AG08395 (cell line): ENCODE measurements around the gene CATSPER3.

Experiments used
- DNase-seq: peaks from one replicate; pipeline ENCODE4 v3.0.0; 2012; ENCODE audit warnings: mixed read lengths, low spot score

Gene CATSPER3

DNA sequence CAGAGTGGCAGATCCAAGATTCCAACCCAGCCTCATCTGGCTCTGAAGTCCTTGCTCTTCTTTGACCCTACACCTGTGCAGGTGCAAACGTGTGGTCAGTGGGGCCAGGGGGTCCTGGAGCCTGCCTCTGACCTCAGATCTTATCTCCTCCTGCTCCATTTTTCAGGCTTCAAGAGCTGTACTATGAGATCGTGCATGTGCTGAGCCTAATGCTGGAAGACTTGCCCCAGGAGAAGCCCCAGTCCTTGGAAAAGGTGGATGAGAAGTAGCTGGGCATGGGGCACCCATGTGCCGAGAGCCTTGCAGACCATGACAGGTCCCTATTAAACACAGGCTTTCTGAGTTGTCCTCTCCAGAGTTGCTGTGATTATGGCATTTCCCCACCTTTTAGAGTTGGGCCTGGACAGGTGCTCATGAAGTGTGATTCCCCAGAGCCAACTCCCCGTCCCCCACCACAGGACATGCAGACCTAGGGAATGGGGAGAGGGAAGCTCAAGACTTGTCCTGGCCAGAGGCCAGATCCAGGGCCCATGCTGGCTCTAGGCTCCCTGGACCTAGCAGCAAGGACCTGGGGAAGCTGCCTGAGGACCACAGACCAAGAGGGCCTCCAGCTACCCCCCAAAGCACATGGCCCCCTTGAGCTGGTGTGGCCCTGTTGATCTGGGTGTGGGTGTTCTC lies 43.8 kb downstream of the CATSPER3 start:
- no peak for DNase-seq

DNA sequence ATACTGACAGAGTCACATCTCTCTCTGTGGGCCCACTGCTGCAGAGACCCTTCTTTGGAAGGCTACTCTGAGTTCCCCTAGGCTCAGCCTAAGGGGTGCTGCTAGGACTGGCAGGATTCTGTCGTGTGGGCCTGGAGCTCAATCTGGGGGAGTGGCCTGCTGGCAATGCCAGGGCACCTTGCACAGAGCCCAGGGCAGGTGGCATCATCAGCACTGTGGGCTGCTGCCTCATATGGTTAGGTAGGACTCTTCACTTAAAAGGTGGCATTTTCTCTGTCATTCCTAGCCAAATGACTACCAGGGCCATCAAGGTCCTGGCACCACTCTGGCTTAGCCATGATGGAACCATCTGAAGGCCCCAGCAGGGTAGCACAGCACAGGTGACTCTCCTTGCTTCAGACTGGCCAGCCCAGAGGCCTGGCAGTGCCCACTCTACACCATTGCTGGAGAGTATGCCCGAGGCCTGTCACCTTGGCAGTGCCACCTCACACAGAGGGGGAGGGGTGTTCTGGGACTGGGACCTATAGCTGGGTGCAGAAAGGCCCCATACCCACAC lies 44.4 kb downstream of the CATSPER3 start:
- DNase-seq = no peak

DNA sequence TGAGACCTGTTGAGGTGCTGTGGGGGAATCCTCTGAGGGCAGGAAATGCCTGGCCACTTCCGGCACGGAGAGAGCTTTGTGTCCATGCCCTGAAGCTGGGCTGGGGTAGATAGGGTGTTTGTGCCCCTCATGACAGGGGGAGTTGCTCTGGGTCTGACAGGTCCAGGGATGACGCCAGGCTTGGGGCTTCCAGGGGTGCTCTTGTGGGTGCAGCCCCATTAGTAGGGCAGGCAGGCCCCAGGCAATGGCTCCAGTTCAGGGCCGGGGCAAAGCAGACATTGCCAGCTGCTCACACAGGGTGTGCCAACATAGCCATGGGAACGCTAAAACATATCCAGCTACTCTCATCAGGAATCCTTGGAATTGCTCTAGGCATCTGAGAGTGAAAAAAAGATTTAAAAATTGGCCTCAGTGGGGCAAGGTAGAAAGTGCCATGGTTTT lies 45.3 kb downstream of the CATSPER3 start:
- no peak for DNase-seq

DNA sequence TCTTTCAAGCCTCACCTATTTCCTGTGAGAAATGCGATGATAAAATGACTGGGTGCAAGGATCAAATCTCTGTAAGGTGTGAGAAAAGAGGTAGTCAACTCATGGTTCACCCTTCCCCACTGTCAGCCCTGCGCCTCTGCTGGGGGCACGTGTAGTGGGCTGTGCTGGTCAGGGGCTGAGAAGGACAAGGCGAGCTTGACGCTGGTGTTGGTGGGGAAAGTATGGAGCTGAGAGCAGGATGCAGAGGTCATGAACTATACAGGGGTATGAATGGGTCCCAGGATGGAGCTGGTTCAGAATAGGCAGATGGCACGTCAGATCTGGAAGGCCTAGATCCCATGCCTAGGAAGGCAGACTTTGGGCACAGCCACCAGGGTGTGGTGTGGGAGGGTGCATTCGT lies 45.7 kb downstream of the CATSPER3 start:
- DNase-seq = no peak

DNA sequence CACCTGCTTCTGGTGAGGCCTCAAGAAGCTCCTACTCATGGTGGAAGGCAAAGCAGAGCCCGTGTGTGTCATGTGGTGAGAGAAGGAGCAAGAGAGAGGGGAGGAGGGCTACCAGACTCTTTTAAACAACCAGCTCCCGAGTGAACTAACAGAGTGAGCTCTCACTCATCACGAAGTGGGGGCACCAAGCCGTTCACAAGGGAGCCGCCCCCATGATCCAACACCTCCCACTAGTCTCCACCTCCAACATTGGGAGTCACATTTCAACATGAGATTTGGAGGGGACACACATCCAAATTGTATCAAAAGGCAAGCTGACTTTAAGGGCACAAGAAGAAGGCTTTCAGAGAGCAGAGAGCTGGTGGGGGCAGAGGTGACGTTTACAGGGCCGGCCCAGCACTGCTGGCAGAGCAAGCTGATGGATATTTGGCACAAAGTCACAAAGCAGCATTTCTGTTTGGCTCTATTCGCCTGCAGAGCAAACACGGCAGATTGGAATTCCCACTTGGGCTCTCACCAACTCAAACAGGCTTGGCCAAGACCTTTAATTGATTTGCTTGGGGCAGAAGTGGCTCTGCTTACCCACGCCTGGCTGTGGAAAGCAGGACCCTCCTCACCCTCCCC lies 46.4 kb downstream of the CATSPER3 start:
- peak; percentile 25 for DNase-seq

DNA sequence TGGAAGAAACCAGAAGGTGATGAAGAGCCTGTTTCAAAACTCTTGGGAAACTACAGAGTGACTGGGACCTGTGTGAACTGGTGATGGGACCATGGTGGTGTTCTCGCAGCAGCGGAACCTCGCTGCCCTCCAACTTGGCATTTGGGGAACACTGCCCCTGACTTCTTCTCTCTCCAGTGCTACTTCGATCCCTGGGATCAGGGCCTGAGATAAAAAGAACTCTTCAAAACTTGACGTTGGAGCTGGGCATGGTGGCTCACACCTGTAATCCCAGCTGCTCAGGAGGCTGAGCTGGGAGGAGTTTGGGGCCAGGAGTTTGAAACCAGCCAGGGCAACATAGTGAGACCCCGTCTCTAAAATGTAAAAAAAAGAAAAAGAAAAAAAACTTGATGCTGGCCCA lies 48.2 kb downstream of the CATSPER3 start:
- DNase-seq = no peak

DNA sequence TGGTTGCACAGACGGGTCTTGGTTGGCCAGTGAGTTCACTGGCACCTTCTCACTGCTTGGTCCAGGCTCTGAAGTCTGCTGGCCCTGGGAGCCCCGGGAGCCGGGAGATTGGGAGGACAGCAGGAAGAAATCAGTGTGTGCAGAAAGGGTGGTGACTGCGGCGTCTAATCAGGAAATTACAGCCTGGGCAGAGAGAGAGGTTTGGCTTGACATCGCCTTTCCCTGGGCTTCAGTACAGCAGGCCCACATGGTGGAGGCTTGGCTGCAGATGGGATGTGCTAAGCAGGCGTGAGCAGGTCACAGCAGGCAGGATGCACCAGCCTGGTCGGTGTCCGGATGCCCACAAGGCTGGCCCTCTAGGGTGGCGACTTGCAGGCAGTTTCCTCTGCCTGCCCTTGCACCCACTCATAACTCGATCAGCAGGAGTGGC lies 49.2 kb downstream of the CATSPER3 start:
- DNase-seq = no peak

DNA sequence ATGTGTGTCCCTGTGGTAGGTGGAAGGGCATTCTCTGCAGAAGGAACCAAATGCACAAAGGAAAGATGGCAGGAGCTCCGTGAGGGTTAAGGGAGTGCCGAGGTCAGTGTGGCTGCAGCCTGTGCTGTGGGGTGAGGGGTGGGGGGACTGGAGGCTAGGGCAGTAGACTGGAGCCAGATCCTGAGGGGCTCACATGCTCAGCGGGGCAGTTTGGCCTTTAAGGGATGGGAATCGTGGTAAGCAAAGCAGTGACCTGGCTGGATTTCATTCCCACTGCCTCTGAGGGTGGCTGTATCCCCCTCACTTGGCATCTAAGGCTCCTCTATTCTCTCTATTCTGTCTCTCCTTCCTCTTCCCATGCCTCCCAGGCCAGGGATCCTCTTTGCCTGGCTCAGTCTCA lies 50.8 kb downstream of the CATSPER3 start:
- DNase-seq = no peak

DNA sequence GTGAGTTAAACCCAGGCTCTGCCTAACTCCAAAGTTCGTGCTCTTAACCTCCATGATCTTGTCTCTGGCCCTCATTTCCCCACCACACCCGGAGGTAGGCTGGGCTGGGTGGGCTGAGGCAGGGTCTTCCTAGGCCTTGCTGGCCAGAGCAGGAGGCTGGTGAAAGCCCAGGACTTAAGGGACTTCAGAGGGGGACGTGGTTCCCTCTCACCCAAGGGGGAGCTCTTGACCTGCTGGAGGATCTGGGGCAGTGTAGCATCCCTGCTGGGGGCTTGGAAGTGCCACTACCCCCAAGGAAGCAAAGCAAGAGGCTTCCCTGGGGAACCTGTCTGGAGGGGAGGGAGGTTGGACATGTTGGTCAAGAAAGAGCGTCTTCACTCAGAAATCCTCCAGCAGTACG lies 51.6 kb downstream of the CATSPER3 start:
- DNase-seq = no peak

DNA sequence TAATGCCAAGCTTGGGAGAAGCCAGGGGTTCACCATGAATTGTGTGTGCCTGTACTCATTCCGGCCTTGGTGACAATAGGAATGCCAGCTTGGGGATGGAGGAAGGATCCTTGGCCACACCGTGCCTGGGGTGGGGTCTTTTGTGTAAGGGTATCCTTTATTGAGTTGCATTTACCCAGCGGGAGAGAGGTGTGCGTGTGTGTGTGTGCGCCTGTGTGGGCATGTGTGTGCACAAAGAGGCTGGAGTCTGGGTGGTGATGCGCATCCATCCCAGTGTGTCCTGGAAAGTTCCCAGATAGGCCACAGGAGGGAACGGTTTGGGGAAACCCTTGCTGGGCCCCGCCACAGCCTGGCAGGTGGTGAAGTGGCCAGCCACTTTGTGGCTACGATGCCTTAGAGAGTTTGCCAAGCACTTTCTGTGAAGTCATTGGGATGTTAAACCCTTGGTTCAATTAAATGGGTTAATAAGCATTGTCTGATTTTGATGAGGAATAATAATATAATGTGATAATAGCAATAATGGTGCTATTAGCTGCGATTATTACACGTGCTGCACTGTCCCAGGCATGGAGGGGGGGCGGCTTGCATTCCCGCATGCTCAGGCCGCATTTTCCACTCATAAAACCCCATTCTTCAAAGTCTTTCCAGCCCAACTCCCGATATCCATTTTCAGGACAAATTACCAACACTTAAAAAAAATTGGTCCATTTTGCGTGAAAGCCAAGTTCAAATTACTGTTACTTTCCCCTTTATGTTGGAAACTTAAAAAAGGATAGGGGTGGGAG lies 52.6 kb downstream of the CATSPER3 start:
- no peak for DNase-seq

DNA sequence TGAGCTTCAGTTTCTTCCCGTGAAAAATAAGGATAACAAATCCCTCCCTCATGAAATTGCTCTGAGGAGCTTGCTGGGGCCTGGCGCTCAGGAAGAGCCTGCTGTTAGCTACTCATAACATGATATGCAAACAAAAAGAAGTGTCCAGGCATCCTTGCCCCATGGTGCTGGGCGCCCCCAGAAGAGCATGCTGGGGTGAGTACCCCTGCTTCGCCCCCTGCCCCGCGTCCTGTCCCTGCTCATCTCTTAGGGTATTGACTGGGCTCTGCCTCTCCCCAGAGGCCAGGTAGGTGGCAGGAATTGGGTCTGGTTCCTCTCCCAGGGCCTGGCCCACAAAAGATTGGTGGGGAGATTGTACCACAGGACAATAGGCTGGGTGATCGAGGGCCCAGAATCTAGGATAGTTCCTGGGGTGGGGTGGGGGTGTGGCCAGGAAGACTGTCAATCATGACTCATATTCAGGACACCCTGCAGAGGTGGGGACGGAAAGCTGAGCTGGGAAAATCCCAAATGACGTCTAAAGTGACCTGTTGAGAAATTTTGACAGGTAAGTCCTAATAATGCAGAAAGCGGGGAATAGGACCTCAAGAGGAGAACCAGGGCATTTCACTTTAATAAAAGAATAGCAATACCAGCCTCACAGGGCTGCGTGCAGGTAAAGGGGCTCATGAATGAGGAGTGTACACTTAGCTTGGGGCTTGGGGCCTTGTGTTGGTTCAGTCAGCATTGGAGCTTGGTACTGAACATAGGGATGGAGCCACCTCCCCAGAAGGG lies 57.4 kb downstream of the CATSPER3 start:
- no peak for DNase-seq

DNA sequence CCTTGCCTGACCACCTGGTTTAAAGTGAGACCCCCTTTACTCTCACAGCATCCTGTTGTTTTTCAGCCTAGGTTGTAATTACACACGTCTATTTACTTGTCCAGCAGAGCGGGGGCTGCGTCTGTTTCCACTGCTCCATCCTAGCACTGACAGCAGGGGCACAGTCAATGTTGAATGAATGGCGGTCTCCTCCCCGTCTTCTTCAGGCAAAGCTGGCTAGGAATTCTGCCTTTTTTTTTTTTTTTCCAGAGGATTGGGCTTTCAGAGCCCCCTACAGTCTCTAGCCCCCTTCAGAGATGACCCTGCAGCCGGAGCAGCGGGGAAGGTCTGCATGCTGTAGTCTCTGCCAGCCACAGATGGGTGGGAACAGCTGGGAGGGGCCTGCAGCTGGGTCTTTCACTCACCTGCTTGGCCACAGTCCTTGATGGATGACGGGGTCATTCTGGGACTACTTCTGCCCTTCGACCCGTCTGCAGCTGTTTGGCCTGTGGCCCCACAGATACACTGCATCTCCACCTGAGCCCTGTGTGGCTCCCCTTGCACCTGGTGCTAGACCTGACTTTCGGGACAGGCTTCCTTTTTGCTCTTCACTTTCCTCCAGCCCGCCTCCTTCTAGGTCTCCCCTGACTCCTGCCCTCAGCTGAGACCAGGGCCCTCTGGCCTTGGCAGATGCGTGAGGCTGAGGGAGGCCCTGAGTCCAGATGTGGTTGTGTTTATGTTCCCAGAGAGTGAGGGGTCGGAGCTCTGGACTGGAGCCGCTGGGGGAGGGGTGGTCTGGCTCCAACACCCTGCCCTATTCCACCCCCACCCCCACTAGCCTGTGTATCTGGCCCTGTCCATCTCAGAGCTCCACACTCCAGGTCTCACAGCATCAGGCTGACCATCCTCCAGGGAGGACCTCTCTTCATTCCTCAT lies 58.3 kb downstream of the CATSPER3 start:
- no peak for DNase-seq

DNA sequence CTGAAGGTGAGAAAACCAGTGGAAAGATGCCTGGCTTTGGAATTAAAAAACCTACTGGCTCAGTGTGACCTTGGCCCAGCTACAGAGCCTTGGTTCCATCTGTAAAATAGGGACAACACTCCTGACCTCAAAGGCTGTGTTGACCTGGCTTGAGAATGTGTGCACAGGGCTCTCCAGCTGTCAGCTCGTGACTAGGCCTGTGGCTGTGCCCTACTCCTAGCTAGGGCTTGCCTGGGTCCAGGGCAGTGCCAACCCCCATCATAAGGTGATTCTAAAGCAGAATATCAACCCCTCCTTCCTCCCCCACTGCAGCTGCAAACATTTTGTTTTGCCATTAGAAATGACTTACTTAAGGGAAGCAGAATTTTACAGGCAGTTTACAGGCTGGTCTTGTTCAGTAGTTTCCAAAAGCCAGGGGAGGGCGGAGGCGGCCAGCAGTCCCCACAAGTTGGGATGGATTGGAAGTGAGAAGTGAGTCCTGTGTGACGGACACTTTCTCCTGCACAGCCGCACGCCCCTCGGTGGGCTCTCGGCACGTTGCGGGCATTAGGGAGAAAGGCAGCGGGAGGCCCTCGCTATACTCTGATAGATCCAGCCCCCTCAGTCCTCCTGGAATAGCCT lies 59.0 kb downstream of the CATSPER3 start:
- no peak for DNase-seq

DNA sequence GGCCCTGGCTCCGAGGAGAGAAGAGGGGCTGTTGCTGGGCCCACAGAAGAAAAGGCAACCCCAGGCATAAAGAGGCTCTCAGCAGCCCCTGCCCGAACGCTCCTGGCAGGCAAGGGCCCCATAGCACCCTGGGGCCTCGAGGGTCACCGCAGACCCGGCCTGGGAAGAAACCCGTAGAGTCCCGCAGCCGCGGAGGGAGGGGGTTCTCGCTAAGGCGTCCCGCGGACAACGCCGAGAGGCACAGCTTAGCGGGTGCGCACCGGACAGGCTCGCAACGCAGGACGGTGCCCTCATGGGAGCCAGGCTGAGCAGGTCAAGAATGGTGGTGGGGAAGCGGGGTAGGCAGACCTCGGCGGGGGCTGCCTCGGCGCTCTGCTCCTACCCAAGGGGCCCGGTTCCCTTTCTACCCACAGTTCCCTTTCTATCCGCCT lies 59.6 kb downstream of the CATSPER3 start:
- no peak for DNase-seq

DNA sequence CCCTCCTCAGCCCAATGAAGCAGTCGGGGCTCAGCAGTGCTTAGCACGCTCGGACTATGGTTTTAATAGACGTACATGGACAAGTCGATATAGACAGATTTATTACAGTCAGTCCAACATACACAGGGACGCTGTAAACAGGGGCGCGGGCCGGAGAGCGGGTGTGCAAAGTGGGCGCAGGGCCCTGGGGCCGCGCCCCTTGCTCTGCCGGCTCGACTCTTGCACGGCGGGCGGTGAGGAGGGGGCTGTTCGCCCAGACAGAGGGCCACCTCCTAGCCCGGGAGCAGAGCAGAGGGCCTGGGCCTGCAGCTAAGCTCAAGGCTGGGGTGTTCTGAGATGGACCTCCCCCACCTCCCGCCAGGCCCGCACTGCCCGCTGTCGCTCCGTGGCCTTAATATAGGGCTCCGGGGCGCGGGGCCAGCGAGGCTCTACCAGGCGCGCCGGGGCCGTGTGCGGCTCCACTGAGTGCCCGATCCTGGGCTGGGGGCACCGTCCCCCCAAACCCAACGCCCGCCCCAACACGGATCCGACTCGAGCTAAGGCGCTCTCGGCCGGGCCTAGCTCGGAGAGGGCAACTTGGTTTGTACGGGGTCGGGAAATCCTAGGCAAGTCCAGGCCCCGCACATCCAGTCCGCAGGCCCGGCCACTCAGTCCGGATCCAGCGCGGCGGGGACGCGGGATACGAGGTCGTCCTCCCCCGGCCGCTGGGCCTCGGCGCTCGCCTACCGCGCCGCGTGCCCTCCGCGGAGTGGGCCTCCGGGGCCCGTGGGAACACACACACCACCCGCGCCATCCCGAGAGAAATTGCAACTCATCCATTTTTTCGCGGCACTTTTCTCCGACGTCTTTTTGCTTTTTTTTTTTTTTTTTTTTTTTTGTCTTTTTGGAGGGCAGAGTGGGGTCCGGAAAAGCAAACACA lies 60.2 kb downstream of the CATSPER3 start:
- no peak for DNase-seq

DNA sequence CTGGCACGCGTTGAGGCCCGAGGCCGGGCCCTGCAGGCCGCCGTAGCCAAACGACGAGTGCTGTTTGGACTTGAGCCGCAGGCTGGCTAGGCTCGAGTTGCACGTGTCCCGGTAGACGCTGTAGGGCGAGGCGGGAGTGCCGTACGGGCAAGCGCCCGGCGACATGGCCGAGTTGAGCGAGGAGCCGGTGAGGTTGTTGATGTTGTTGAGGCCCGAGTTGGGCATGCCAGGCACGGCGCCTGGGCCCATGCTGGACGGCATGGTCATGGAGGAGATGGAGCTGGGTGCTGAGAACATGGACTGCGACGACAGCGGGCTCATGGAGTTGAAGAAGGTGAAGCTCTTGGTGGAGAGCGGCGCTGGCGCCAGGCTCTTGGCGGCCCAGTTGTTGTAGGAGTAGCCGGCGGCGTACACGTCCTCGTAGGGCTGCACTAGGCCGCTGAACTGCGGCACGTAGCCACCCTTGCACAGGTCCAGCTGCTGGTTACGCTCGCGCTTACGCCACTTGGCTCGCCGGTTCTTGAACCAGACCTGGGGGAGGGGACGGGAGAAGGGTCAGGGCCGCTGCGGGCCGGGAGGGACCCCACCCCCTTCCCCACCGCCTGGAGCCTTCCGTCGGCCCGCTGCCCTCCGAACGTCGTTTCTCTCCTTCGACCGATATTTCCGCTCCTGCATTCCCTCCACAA lies 61.2 kb downstream of the CATSPER3 start:
- no peak for DNase-seq

DNA sequence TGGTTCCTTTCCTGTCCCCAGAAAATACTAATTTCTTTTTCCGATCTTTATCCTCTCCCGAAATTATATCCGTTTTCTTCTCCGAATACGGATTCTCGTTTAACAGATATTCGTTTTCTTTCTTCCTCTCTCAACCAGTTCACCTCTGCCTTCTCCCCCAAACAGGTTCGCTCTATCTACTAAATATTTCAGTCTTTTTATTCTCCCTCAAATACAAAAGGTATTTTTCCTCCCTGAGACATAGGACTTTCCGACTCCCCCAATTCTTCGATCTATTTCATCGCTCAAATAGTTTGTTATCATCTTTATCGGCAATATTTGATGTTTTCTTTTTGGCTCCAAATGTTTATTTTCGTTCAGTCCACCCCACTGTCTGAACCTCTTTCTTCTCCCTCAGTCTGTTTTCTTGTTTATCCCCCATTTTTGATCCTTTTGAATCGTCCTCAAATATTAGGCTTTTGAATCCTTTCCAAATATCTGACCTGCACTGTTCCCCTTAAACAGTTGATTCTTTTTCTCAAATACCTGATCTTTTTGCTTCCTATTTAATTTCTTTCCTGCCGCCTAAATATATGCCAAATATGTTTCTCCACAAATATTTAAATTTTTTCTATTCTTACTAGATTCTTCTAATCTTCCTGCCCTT lies 61.9 kb downstream of the CATSPER3 start:
- DNase-seq = no peak
